GM21447 (cell line): ENCODE measurements around the gene NCK1.
"Not testable (repeated sequence)": the region's sequence is repeated elsewhere in the genome, so short reads cannot be mapped to it uniquely, and the experiment has no call there.

Experiments used
- ATAC-seq: cut with Tn5 transposase; IDR thresholded peaks from one replicate; pipeline ENCODE4 v1.9.1; 2021; ENCODE audit not compliant: unreplicated experiment

Gene NCK1

DNA sequence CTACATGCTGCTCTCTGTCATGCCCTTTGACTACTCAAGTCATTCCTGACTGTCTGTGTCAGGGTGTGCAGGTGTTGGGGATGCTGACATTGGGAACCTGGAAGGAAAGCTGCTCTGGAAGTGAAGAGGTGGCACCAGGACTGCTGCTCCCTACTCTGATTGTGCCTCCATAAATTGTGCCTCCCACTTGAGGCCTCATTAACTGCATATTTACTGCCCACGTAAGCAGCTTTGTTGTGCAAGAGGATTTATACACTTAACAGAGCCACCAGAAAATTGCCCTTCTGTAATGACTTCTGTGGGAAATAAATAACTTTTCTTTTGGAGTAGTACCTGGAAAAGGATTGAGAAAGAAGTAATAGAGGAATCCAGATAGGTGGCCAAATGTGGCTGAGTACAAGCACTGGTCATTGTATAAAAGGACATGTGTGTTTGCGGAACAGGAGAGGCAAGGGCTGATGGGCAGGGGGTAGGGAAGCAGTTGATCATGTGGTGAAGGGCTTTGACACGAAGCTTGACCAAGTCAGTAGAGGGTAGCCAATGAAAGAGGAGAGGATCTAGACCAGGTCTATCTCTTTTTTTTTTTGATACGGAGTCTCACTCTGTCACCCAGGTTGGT, 120.6 kb downstream of the NCK1 start:
- no peak for ATAC-seq

DNA sequence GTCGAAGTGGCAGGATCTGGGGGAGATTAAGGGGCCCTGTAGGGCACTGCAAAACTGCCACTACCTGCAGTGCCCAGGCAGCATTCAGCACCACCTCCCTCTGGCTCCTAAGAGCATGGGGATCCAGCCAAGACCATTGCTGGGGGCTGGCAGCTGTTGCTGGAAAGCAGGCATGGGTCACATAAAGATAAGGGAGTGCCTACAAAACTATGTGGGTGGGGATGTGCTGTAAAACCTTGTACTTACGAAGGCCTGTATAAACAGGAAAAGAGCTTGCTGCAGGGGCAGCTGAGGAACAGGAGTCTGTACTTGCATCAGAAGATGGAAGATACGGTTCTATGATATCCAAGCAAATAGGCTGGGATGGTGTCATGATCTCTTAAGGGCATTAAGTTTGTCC, 122.8 kb downstream of the NCK1 start:
- no peak for ATAC-seq

DNA sequence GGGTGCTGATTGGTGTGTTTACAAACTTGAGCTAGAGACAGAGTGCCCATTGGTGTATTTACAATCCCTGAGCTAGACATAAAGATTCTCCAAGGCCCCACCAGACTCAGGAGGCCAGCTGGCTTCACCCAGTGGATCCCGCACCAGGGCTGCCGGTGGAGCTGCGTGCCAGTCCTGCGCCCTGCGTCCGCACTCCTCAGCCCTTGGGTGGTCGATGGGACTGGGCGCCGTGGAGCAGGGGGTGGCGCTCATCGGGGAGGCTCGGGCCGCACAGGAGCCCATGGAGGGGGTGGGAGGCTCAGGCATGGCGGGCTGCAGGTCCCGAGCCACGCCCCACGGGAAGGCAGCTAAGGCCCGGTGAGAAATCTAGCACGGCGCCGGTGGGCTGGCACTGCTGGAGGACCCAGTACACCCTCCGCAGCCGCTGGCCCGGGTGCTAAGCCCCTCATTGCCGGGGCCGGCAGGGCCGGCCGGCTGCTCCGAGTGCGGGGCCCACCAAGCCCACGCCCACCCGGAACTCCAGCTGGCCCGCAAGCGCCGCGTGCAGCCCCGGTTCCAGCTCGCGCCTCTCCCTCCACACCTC, 125.5 kb downstream of the NCK1 start:
- ATAC-seq: not testable (repeated sequence)

DNA sequence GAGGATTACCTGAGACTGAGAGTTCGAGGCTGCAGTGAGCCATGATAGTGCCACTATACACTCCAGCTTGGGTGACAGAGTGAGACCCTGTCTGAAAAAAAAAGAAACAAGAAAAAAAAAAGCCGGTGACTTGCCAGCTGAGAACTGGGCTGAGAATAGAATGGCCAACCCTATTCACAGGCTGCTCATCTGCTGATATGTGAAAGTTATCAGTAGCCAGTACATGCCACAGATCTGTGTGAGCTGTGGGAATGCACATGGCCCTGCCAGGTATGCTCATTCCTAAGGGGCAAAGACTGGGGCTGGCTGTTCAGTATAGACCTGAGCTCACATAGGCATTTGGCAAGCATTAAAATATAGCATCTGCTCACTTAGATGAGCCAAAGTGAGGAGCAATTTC, 126.6 kb downstream of the NCK1 start:
- ATAC-seq: no peak

DNA sequence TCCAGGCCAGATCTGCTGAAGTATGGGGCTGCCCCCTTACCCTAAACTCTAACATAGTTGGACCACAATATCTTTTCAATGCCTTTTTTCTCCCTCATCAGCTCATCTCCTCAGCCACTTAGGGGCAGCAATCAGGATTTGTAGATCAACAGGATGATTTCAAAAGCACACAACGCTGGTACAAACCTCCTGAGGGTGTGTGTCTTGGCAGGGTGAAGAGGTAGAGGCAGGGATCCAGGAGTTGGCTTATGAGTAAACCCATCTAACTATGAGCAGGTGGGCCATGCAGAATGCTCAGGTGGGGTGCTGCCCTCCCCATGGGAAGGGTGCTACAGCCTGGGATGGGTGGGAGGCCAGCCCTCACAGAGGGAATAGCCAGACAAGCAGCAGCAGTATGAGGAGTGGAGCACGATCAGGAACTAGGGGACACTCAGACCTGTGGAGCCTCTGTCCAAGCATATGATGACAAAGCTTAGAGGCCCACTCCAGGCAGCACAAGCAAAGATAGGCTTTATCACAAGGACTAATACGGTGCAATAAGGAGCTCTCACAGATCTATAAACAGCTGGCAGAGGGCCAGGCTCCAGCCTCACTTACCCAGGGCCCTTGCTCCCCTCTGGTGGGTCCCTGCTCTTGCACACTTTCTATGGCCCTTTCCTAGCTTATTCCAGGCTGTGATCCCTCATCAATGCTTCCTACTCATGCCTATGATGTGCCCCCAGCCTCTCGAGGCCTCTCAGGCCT, 127.9 kb downstream of the NCK1 start:
- ATAC-seq: no peak

DNA sequence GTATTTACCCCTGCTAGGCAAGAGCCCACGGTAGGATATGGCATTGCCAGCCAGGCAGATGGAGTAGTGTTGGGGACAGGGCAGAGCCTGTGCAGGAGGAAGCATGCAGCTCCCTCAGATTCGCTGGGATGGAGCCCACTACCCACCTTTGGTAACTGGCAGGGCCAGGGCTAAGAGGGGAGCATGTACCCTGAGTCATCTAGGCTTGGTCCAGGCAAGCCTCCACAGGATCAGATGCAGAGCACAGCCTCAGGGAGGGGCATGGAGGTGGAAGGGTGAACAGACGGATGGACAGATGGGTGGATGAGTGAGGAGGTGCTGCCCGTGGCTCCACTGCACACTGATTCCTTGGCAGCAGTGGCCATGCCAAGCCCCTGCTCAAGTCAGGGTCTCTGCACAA, 128.8 kb downstream of the NCK1 start:
- ATAC-seq: no peak

DNA sequence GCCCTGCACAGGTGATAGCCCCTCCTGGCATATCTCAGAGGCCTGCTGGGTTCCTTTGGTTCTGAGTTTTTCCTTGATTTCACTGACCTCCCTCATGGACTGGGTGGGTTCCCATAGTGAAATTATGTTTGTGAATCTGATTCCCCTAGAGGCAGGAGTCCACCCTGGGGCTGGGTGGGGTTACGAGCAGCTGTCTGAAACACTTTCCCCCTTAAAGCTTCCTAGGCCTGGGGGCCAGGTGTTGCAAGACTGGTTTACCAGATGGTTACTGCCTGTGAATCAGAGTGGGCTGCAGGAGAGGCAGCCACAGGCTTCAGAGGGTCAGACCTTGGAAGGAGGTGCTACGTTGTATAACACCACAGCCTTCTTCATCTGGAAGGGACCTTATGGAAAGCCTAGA, 130.1 kb downstream of the NCK1 start:
- no peak for ATAC-seq

DNA sequence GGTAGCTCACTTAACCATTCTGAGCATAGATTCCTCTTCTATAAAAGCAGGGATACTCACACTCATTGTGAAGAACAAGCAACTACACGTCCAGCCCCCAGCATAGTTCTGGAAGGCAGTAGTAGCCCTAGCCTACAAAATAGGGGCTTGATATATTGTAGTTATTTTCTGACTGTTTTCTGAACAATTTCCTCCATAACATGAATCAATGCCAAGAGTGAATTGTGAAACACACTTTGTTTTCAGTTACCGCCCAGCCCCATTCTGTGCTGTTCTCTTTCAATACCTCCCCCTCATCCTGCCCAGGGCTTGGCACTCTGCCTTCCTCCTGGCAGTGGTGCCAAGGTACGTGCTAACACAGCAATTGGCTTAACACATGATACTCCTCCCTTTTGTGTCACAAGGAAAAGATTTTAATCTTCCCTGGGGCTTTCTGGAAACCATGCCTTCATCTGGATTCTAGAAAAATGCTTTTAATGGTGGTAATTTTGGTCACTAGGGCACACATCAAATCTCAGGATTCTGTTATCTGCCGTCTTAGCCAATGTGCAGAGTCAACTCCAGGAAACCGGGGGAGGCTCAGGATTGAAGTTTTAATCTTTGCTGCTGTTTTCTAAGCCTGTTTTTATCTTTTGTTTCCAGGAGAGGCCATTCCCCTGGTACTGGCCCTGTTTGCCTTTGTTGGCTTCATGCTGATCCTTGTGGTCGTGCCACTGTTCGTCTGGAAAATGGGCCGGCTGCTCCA, 132.9 kb downstream of the NCK1 start:
- ATAC-seq: no peak

DNA sequence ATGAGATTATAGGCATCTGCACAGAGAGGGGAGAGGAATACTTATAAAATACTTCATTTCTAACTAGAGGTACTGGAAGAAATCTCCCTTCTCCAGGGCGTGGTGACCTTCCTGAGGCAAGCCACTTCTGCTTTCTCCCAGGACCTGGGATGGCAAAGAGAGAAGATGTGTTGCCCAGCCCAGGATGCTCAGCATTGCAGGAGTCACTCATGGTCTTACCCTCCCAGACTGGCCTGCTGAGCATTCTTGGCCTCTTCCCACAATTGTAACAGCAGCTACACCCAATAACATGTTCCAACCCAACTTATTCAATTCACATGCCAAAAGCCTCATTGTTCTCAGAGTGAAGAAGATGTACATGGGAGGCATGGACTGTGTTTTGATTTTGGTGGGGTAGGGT, 133.6 kb downstream of the NCK1 start:
- no peak for ATAC-seq
